B cell (primary cell): ENCODE measurements around the gene BHMT2.

Source experiments
- CTCF ChIP-seq: fragments of 200-600 bp; IDR thresholded peaks from one replicate; pipeline ENCODE4 v1.8.0; 2022; ENCODE audit warnings: antibody characterized with exemption, mild to moderate bottlenecking
- EZH2 ChIP-seq: IDR thresholded peaks from 2 replicates; pipeline ENCODE4 v1.6.1; 2012; ENCODE audit warnings: borderline replicate concordance, low read depth, mild to moderate bottlenecking, moderate library complexity, low read length; ENCODE audit not compliant: insufficient read depth, poor library complexity, severe bottlenecking

GRCh38 chr5:79050498-79050897, 19.1 kb upstream of the BHMT2 start:
- TF ChIP-seq CTCF = no peak
- TF ChIP-seq EZH2 = no peak
